Measurements from ENCODE around the gene MIEN1.

Gene MIEN1

GRCh38 chr17:39739885-39740356, 9.6 kb upstream of the MIEN1 start:
- Histone ChIP-seq H3K9ac (ENCODE audit: low read depth in 1 of 2, low read length in 2 of 2) (peak overlapping the region; percentile 80 to 85), H3K27ac (ENCODE audit: low read depth in 2 of 2, low read length in 2 of 2) (peak overlapping the region; percentile 94 to 95), H3K36me3 (ENCODE audit: control insufficient read depth in 2 of 2, insufficient read depth in 2 of 2, low read length in 2 of 2) (peaks cover 11 to 17% of the 10 kb centered on the region in 2 donors), H3K4me1 (ENCODE audit: control insufficient read depth in 2 of 2, insufficient read depth in 2 of 2, low read length in 2 of 2) (peaks cover 17 to 34% of the 10 kb centered on the region in 2 donors), H3K4me3 (ENCODE audit: low read length in 2 of 2) (peak overlapping the region; percentile 71 to 81), H3K9me3 (ENCODE audit: control insufficient read depth in 2 of 2, low read length in 2 of 2) (no peaks in the 10 kb centered on the region), H3K27me3 (ENCODE audit: control insufficient read depth in 2 of 2, insufficient read depth in 2 of 2, low read length in 2 of 2) (peaks cover 0 to 14% of the 10 kb centered on the region in 2 donors)

DNA sequence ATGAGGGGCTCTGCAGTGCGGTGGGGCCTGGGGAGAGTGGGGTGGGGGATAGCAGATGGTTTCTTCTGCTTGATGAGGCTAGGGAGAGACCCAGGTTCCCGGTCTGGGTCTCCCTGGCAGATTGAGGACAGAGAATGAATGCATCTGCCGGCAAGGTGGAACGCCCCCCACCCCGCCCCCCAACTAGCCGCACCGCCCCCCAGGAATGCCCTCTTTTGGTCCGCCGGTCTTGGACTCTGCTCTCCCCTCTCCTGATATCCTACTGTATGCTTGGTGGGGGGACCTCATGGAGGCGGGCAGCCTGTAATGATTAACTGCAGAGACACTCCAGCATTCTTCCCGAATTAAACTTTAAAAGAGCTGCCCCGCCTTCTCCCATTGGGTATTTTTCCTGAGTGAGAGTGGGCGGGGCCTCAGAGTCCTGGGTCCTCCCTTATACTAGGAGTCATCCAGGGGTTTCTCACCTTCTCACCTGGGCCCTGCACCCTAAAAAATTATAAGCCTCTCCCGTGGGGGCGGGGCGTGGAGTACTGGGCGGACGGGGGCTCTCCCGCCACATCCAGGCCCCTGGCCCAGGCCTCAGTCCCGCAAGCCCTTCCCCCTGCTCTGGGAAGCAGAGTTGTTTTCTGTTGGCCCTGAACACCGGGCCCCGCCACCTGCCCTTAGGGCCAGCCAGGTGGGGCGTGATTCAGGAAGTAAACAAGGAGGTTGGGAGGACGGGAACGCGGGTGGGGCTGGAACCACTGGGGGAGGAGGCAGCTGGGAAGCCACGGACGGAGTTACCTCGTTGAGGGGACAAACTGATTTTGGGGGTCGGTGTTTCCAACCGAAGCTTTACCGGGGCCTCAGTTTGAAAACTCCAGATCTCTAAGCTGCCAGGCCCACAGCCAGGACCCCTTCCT, 8.9 kb upstream of the MIEN1 start:
- no peaks in the 10 kb centered on the region for H3K9me3 ChIP-seq (ENCODE audit: control insufficient read depth in 2 of 2, low read length in 2 of 2)
- peak overlapping the region; percentile 71 to 81 for H3K4me3 ChIP-seq (ENCODE audit: low read length in 2 of 2)
- peak overlapping the region; percentile 94 to 95 for H3K27ac ChIP-seq (ENCODE audit: low read depth in 2 of 2, low read length in 2 of 2)
- peaks cover 0 to 14% of the 10 kb centered on the region in 2 donors for H3K27me3 ChIP-seq (ENCODE audit: control insufficient read depth in 2 of 2, insufficient read depth in 2 of 2, low read length in 2 of 2)
- peak overlapping the region; percentile 80 to 85 for H3K9ac ChIP-seq (ENCODE audit: low read depth in 1 of 2, low read length in 2 of 2)
- peaks cover 17 to 34% of the 10 kb centered on the region in 2 donors for H3K4me1 ChIP-seq (ENCODE audit: control insufficient read depth in 2 of 2, insufficient read depth in 2 of 2, low read length in 2 of 2)
- peaks cover 5 to 11% of the 10 kb centered on the region in 2 donors for H3K36me3 ChIP-seq (ENCODE audit: control insufficient read depth in 2 of 2, insufficient read depth in 2 of 2, low read length in 2 of 2)

DNA sequence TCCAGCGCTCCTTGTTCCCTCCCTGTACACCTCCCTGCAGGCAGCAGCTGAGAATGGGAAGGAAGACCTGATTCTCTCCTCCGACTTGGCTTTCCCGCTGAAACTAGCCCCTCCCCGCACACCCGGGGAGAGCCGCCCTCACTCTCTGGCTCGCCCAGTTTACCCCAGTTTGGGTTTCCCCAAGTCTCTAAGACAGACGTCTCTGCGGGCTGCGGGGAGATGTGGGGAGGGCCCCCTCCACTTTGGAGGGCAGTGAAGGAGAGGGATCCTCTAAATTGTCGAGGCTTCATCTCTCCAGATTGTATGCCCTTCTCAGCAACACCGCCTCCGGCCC, 8.2 kb upstream of the MIEN1 start:
- peaks cover 0 to 12% of the 10 kb centered on the region in 2 donors for H3K27me3 ChIP-seq (ENCODE audit: control insufficient read depth in 2 of 2, insufficient read depth in 2 of 2, low read length in 2 of 2)
- peaks cover 17 to 34% of the 10 kb centered on the region in 2 donors for H3K4me1 ChIP-seq (ENCODE audit: control insufficient read depth in 2 of 2, insufficient read depth in 2 of 2, low read length in 2 of 2)
- peak overlapping the region; percentile 54 to 85 for H3K9ac ChIP-seq (ENCODE audit: low read depth in 1 of 2, low read length in 2 of 2)
- peak overlapping the region; percentile 94 to 95 for H3K27ac ChIP-seq (ENCODE audit: low read depth in 2 of 2, low read length in 2 of 2)
- no peaks in the 10 kb centered on the region for H3K9me3 ChIP-seq (ENCODE audit: control insufficient read depth in 2 of 2, low read length in 2 of 2)
- H3K4me3 ChIP-seq (ENCODE audit: low read length in 2 of 2): peak overlapping the region; percentile 71 to 81
- H3K36me3 ChIP-seq (ENCODE audit: control insufficient read depth in 2 of 2, insufficient read depth in 2 of 2, low read length in 2 of 2): peaks cover 3 to 10% of the 10 kb centered on the region in 2 donors

GRCh38 chr17:39737760-39738567, 7.6 kb upstream of the MIEN1 start, which contains the start of gene GRB7:
Gene GRB7, plus strand, starts transcription at chr17:39737938. Its CDS starts 4,364 bp downstream, at chr17:39742302.
- H3K9ac ChIP-seq (ENCODE audit: low read depth in 1 of 2, low read length in 2 of 2): peak within 1 kb of the TSS; percentile 85
- peak within 1 kb of the TSS; percentile 94 to 95 for H3K27ac ChIP-seq (ENCODE audit: low read depth in 2 of 2, low read length in 2 of 2)
- peaks cover 0 to 9% of the 10 kb centered on the region in 2 donors for H3K27me3 ChIP-seq (ENCODE audit: control insufficient read depth in 2 of 2, insufficient read depth in 2 of 2, low read length in 2 of 2)
- H3K36me3 ChIP-seq (ENCODE audit: control insufficient read depth in 2 of 2, insufficient read depth in 2 of 2, low read length in 2 of 2): peaks cover under 1 to 4% of the 10 kb centered on the region in 2 donors
- H3K4me3 ChIP-seq (ENCODE audit: low read length in 2 of 2): peak within 1 kb of the TSS; percentile 71 to 81
- peaks cover 17 to 34% of the 10 kb centered on the region in 2 donors for H3K4me1 ChIP-seq (ENCODE audit: control insufficient read depth in 2 of 2, insufficient read depth in 2 of 2, low read length in 2 of 2)
- no peaks in the 10 kb centered on the region for H3K9me3 ChIP-seq (ENCODE audit: control insufficient read depth in 2 of 2, low read length in 2 of 2)

DNA sequence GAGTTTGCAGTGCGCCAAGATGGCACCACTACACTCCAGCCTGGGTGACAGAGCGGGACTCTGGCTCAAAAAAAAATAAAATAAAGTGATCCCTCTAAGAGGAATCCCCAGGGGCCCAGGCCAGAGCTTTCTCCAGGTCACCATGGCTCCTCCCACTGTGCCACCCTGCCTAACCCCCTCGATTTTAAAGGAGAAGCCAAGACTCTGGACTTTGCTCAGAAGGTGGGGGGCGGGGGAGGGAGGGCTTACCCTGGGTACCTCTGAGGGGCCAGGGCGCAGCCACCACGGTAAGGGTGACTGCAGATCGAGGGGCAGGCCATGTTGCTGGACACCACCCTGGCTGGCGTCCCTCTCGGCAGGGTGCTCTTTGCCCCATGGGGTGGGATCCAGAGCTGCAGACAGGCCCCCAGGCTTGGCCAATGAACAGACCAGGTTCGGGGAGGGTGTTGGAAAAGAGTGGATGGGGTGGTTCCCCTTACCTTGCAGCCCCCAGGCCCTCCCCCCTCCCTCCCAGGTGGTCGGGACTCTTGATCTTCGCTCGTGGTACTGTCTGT, 7.0 kb upstream of the MIEN1 start:
- H3K27ac ChIP-seq (ENCODE audit: low read depth in 2 of 2, low read length in 2 of 2): peak overlapping the region; percentile 94 to 95
- peak overlapping the region; percentile 71 to 81 for H3K4me3 ChIP-seq (ENCODE audit: low read length in 2 of 2)
- peaks cover 17 to 34% of the 10 kb centered on the region in 2 donors for H3K4me1 ChIP-seq (ENCODE audit: control insufficient read depth in 2 of 2, insufficient read depth in 2 of 2, low read length in 2 of 2)
- peak overlapping the region; percentile 32 to 85 for H3K9ac ChIP-seq (ENCODE audit: low read depth in 1 of 2, low read length in 2 of 2)
- H3K36me3 ChIP-seq (ENCODE audit: control insufficient read depth in 2 of 2, insufficient read depth in 2 of 2, low read length in 2 of 2): no peaks in the 10 kb centered on the region
- no peaks in the 10 kb centered on the region for H3K9me3 ChIP-seq (ENCODE audit: control insufficient read depth in 2 of 2, low read length in 2 of 2)
- H3K27me3 ChIP-seq (ENCODE audit: control insufficient read depth in 2 of 2, insufficient read depth in 2 of 2, low read length in 2 of 2): peaks cover 0 to 7% of the 10 kb centered on the region in 2 donors

DNA sequence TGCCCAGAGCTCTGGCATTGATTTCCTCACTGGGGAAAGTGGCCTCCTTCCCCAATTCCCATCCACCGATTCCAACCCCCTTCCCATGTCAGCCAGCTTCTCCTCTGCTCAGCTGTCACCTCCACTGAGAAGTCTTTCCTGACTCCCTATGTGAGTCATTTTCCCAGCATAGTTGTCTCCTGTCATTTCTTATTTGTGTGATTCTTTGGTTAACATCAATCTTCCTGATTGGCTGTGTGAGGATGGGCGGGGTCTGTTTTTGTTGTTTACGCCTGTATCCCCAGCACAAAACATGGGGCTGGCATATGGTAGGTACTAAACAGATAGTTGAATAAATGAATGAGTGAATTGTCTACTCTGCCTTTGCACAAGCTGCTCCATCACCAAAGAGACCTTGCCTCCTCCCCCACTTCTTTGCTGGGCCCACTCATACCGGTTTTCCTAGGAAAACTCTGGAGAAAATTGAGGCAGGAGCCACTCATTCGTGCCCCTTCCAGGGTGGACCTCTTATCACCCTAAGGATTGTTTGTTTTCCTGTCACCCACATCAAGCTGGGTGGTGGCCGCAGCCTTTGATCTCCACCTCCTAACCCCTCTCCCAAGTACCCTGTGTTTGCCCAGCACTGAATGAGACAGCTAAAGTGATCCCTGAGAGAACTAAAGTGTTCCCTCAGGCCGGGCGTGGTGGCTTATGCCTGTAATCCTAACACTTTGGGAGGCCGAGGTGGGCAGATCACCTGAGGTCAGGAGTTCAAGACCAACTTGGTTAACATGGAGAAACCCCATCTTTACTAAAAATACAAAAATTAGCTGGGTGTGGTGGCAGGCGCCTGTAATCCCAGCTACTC, 6.2 kb upstream of the MIEN1 start:
- Histone ChIP-seq H3K36me3 (ENCODE audit: control insufficient read depth in 2 of 2, insufficient read depth in 2 of 2, low read length in 2 of 2) (no peaks in the 10 kb centered on the region), H3K4me1 (ENCODE audit: control insufficient read depth in 2 of 2, insufficient read depth in 2 of 2, low read length in 2 of 2) (peaks cover 17 to 34% of the 10 kb centered on the region in 2 donors), H3K27me3 (ENCODE audit: control insufficient read depth in 2 of 2, insufficient read depth in 2 of 2, low read length in 2 of 2) (peaks cover 0 to 7% of the 10 kb centered on the region in 2 donors), H3K9ac (ENCODE audit: low read depth in 1 of 2, low read length in 2 of 2) (peak overlapping the region in 1 of 2 donors; percentile 85), H3K27ac (ENCODE audit: low read depth in 2 of 2, low read length in 2 of 2) (peak overlapping the region; percentile 94 to 95), H3K9me3 (ENCODE audit: control insufficient read depth in 2 of 2, low read length in 2 of 2) (no peaks in the 10 kb centered on the region), H3K4me3 (ENCODE audit: low read length in 2 of 2) (no peak overlapping the region)

GRCh38 chr17:39735882-39736281, 5.5 kb upstream of the MIEN1 start:
- H3K27me3 ChIP-seq (ENCODE audit: control insufficient read depth in 2 of 2, insufficient read depth in 2 of 2, low read length in 2 of 2): peaks cover 0 to 7% of the 10 kb centered on the region in 2 donors
- H3K9me3 ChIP-seq (ENCODE audit: control insufficient read depth in 2 of 2, low read length in 2 of 2): no peaks in the 10 kb centered on the region
- H3K4me3 ChIP-seq (ENCODE audit: low read length in 2 of 2): no peak overlapping the region
- H3K9ac ChIP-seq (ENCODE audit: low read depth in 1 of 2, low read length in 2 of 2): no peak overlapping the region
- no peaks in the 10 kb centered on the region for H3K36me3 ChIP-seq (ENCODE audit: control insufficient read depth in 2 of 2, insufficient read depth in 2 of 2, low read length in 2 of 2)
- H3K4me1 ChIP-seq (ENCODE audit: control insufficient read depth in 2 of 2, insufficient read depth in 2 of 2, low read length in 2 of 2): peaks cover 15 to 31% of the 10 kb centered on the region in 2 donors
- peak overlapping the region in 1 of 2 donors; percentile 95 for H3K27ac ChIP-seq (ENCODE audit: low read depth in 2 of 2, low read length in 2 of 2)

DNA sequence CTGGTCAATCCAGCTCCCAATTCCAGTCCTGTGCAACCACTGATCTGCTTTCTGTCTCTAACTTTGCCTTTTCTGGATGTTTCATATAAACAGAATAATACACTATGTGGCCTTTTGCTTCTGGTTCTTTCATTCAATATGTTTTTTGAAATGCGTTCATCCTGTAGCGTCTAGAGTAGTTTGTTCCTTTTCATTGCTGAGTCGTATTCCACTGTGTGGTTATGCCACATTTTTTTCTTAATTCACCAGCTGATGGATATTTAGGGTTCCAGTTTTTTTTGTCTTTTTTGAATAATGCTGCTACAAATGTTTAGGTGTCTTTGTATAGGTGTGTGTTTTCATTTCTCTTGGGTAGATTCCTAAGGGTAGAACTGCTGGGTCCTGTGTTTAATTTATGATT, 2.3 kb upstream of the MIEN1 start:
- H3K9ac ChIP-seq (ENCODE audit: low read depth in 1 of 2, low read length in 2 of 2): no peak overlapping the region
- H3K27ac ChIP-seq (ENCODE audit: low read depth in 2 of 2, low read length in 2 of 2): no peak overlapping the region
- H3K4me3 ChIP-seq (ENCODE audit: low read length in 2 of 2): no peak overlapping the region
- peaks cover 9 to 13% of the 10 kb centered on the region in 2 donors for H3K36me3 ChIP-seq (ENCODE audit: control insufficient read depth in 2 of 2, insufficient read depth in 2 of 2, low read length in 2 of 2)
- H3K4me1 ChIP-seq (ENCODE audit: control insufficient read depth in 2 of 2, insufficient read depth in 2 of 2, low read length in 2 of 2): peaks cover 8 to 32% of the 10 kb centered on the region in 2 donors
- no peaks in the 10 kb centered on the region for H3K27me3 ChIP-seq (ENCODE audit: control insufficient read depth in 2 of 2, insufficient read depth in 2 of 2, low read length in 2 of 2)
- H3K9me3 ChIP-seq (ENCODE audit: control insufficient read depth in 2 of 2, low read length in 2 of 2): no peaks in the 10 kb centered on the region

DNA sequence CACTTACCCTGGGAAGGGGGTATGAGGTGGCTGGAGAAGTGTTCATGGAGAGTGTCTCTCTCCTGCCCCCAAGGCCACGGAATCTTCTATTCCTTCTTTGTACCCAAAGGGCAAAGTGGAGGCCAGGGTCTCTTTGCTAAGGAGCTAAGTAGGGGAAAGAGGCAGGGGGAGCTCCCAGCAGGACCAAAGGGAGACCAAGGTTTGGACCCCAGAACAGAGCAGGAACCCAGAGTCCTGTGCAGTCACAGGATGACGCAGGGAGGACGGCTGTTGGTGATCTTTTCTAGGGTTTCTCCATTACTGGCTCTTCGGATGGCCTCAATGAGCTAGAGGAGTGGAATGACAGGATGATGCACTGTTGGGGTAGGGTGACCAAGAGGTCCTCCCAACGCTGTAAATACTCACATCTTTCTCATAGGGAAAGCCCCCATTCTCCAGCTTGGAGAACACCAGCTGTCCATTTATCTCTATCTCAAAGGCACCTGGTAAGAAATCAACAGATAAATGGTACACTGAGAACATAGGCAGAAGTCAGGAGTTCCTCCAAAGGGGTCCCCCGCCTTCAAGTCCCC, 966 bp downstream of the MIEN1 start:
- Histone ChIP-seq H3K36me3 (ENCODE audit: control insufficient read depth in 2 of 2, insufficient read depth in 2 of 2, low read length in 2 of 2) (peaks cover 34 to 39% of the 10 kb centered on the region in 2 donors), H3K27ac (ENCODE audit: low read depth in 2 of 2, low read length in 2 of 2) (peak overlapping the region; percentile 86 to 88), H3K27me3 (ENCODE audit: control insufficient read depth in 2 of 2, insufficient read depth in 2 of 2, low read length in 2 of 2) (no peaks in the 10 kb centered on the region), H3K9ac (ENCODE audit: low read depth in 1 of 2, low read length in 2 of 2) (peak overlapping the region; percentile 84 to 85), H3K9me3 (ENCODE audit: control insufficient read depth in 2 of 2, low read length in 2 of 2) (no peaks in the 10 kb centered on the region), H3K4me3 (ENCODE audit: low read length in 2 of 2) (peak overlapping the region; percentile 82 to 84), H3K4me1 (ENCODE audit: control insufficient read depth in 2 of 2, insufficient read depth in 2 of 2, low read length in 2 of 2) (peaks cover 4 to 17% of the 10 kb centered on the region in 2 donors)

All from mucosa of rectum (tissue), 2 donors.